ENCODE data around the gene DNAI1. TPM values are rescaled to one million over a fixed set of nuclear protein-coding genes. Genes with fewer than 3 reads are reported as not detected.

The DNAI1 gene
- total RNA-seq, 1 experiment from 2014 or later: 1.1 TPM

DNA sequence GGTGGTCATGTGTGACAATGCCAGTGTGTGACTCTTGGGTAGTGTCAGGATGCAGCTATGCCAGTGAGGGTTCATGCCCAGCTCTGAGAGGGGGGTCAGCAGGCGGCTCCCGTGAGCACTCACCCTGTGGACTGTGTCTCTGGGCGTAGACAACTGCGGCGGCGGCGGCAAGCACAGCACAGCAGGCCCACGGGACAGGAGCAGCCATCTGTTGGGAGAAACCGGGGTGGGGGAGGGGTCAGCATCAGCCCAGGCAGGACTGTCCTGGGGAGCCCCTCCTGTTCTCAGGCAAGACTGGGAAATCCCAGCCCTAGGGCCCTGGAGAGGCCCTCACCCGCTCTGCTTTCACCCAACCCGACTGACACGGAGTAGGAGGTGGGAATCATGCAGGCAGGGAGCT is 110.2 kb downstream of the DNAI1 start:
- Histone ChIP-seq H2AFZ (ENCODE audit: low read depth, low read length, poor library complexity, severe bottlenecking) (no peak overlapping the region), H3K36me3 (ENCODE audit: control insufficient read depth in 1 of 2, insufficient read depth in 2 of 2, low read length in 2 of 2) (no peaks in the 10 kb centered on the region), H3K4me1 (ENCODE audit: control insufficient read depth in 1 of 2, insufficient read depth in 2 of 2, low read length in 2 of 2) (no peaks in the 10 kb centered on the region; a peak in 1 of 4 replicates), H3K27me3 (ENCODE audit: insufficient read depth, low read length) (no peaks in the 10 kb centered on the region), H3K9me2 (ENCODE audit: insufficient read depth) (no peaks in the 10 kb centered on the region), H3K9ac (ENCODE audit: low read length) (no peak overlapping the region), H3K79me2 (ENCODE audit: insufficient read depth, low read length) (no peaks in the 10 kb centered on the region), H4K20me1 (ENCODE audit: insufficient read depth) (no peaks in the 10 kb centered on the region), H3K27ac (ENCODE audit: low read depth, low read length) (no peak overlapping the region), H3K4me2 (ENCODE audit: low read length) (no peak overlapping the region), H3K4me3 (replicated peaks in 1 of 2; ENCODE audit: low read depth in 1 of 2, low read length in 2 of 2) (no peak overlapping the region), H3K9me3 (ENCODE audit: control insufficient read depth in 1 of 2, insufficient read depth in 1 of 2, low read depth in 1 of 2, low read length in 2 of 2) (no peaks in the 10 kb centered on the region)
- no TSS peak for BruUV-seq (replicated peaks)
- RAD21 ChIA-PET (ENCODE audit: low non-redundant PET in 1 of 2, low total read pairs in 2 of 2, uncharacterized antibody in 2 of 2, unreplicated experiment in 2 of 2): no interaction called here
- intact Hi-C loops (cut with micrococcal nuclease): no loop called here
- ATAC-seq (no peak), DNase-seq (ENCODE audit: low read depth, low spot score) (no peak)
- CTCF ChIA-PET: no interaction called here
- POLR2A ChIA-PET: no interaction called here
- TF ChIP-seq, protein P1, sequence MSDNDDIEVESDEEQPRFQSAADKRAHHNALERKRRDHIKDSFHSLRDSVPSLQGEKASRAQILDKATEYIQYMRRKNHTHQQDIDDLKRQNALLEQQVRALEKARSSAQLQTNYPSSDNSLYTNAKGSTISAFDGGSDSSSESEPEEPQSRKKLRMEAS (IDR thresholded peaks at IDR 0.05): no peak
- TF ChIP-seq POLR2A (IDR thresholded peaks at IDR 0.05; ENCODE audit: borderline replicate concordance, extremely low read depth, insufficient read depth, insufficient read length): no peak
- TF ChIP-seq EZH2phosphoT487 (IDR thresholded peaks at IDR 0.05; ENCODE audit: borderline replicate concordance): no peak
- TF ChIP-seq YY1 (IDR thresholded peaks at IDR 0.05; ENCODE audit: extremely low read depth, insufficient replicate concordance, low read depth, low read length): no peak

DNA sequence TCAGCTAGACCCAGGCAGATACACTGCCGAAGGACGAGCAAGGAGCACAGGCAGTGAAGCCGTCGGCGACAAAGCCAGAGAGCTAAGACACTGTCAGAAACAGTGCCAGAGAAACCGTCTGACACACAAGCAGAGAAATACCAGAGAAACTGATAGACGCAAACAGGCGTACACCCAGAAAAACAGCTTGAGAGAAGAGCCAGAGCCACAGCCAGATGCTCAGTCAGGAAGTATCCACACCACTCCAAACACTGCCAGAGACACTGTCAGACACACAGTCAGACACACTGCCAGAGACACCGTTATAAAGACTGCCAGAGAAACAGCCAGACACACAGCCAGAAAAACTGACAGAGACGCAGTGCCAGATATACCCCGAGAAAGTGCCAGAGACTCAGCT is 111.8 kb downstream of the DNAI1 start:
- ChIA-PET POLR2A (no interaction called here), CTCF (interaction anchor here (1.0 kb wide), 1 partner anchor 21 kb away, joined by 3 read pairs; no protein-coding TSS in a partner anchor), RAD21 (ENCODE audit: low non-redundant PET in 1 of 2, low total read pairs in 2 of 2, uncharacterized antibody in 2 of 2, unreplicated experiment in 2 of 2) (no interaction called here)
- Histone ChIP-seq H2AFZ (ENCODE audit: low read depth, low read length, poor library complexity, severe bottlenecking) (no peak overlapping the region), H3K4me2 (ENCODE audit: low read length) (no peak overlapping the region), H3K4me1 (ENCODE audit: control insufficient read depth in 1 of 2, insufficient read depth in 2 of 2, low read length in 2 of 2) (no peaks in the 10 kb centered on the region; a peak in 1 of 4 replicates), H3K9me3 (ENCODE audit: control insufficient read depth in 1 of 2, insufficient read depth in 1 of 2, low read depth in 1 of 2, low read length in 2 of 2) (no peaks in the 10 kb centered on the region), H3K27ac (ENCODE audit: low read depth, low read length) (no peak overlapping the region), H3K4me3 (replicated peaks in 1 of 2; ENCODE audit: low read depth in 1 of 2, low read length in 2 of 2) (no peak overlapping the region), H4K20me1 (ENCODE audit: insufficient read depth) (no peaks in the 10 kb centered on the region), H3K27me3 (ENCODE audit: insufficient read depth, low read length) (no peaks in the 10 kb centered on the region), H3K79me2 (ENCODE audit: insufficient read depth, low read length) (no peaks in the 10 kb centered on the region), H3K9ac (ENCODE audit: low read length) (no peak overlapping the region), H3K36me3 (ENCODE audit: control insufficient read depth in 1 of 2, insufficient read depth in 2 of 2, low read length in 2 of 2) (no peaks in the 10 kb centered on the region), H3K9me2 (ENCODE audit: insufficient read depth) (no peaks in the 10 kb centered on the region)
- intact Hi-C loops (cut with micrococcal nuclease): no loop called here
- no peak for DNase-seq (ENCODE audit: low read depth, low spot score)
- ATAC-seq: no peak
- BruUV-seq (replicated peaks): no TSS peak
- TF ChIP-seq ELF1 (IDR thresholded peaks at IDR 0.05; ENCODE audit: borderline replicate concordance, low read depth) (no peak), RAD21 (IDR thresholded peaks at IDR 0.05; ENCODE audit: low read depth) (no peak), CBX3 (IDR thresholded peaks at IDR 0.05; ENCODE audit: low read depth) (no peak), SIN3A (IDR thresholded peaks at IDR 0.05; ENCODE audit: low read depth) (no peak), CEBPB (IDR thresholded peaks at IDR 0.05; ENCODE audit: low read depth) (no peak)
- TF ChIP-seq, protein P2, sequence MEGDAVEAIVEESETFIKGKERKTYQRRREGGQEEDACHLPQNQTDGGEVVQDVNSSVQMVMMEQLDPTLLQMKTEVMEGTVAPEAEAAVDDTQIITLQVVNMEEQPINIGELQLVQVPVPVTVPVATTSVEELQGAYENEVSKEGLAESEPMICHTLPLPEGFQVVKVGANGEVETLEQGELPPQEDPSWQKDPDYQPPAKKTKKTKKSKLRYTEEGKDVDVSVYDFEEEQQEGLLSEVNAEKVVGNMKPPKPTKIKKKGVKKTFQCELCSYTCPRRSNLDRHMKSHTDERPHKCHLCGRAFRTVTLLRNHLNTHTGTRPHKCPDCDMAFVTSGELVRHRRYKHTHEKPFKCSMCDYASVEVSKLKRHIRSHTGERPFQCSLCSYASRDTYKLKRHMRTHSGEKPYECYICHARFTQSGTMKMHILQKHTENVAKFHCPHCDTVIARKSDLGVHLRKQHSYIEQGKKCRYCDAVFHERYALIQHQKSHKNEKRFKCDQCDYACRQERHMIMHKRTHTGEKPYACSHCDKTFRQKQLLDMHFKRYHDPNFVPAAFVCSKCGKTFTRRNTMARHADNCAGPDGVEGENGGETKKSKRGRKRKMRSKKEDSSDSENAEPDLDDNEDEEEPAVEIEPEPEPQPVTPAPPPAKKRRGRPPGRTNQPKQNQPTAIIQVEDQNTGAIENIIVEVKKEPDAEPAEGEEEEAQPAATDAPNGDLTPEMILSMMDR (IDR thresholded peaks at IDR 0.05 in 2 of 3, conservative IDR thresholded peaks at IDR 0.05 in 1 of 3; ENCODE audit: borderline replicate concordance in 1 of 3, insufficient read depth in 1 of 3, low read depth in 2 of 3, low read length in 2 of 3): no peak
- TF ChIP-seq, protein P1 (IDR thresholded peaks at IDR 0.05): no peak
- TF ChIP-seq, protein P3, sequence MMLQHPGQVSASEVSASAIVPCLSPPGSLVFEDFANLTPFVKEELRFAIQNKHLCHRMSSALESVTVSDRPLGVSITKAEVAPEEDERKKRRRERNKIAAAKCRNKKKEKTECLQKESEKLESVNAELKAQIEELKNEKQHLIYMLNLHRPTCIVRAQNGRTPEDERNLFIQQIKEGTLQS (IDR thresholded peaks at IDR 0.05): no peak
- TF ChIP-seq, protein P4, sequence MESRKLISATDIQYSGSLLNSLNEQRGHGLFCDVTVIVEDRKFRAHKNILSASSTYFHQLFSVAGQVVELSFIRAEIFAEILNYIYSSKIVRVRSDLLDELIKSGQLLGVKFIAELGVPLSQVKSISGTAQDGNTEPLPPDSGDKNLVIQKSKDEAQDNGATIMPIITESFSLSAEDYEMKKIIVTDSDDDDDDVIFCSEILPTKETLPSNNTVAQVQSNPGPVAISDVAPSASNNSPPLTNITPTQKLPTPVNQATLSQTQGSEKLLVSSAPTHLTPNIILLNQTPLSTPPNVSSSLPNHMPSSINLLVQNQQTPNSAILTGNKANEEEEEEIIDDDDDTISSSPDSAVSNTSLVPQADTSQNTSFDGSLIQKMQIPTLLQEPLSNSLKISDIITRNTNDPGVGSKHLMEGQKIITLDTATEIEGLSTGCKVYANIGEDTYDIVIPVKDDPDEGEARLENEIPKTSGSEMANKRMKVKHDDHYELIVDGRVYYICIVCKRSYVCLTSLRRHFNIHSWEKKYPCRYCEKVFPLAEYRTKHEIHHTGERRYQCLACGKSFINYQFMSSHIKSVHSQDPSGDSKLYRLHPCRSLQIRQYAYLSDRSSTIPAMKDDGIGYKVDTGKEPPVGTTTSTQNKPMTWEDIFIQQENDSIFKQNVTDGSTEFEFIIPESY (IDR thresholded peaks at IDR 0.05; ENCODE audit: extremely low read depth, insufficient replicate concordance, low read length): no peak
